IgD-negative memory B cell (primary cell): ENCODE results near the gene OXGR1. TPM values are rescaled to one million over a fixed set of nuclear protein-coding genes. Genes with fewer than 3 reads are reported as not detected.
"Not testable (repeated sequence)": the region's sequence is repeated elsewhere in the genome, so short reads cannot be mapped to it uniquely, and the experiment has no call there.

Experiments
- H3K27ac Mint-ChIP-seq, 3 donors: one replicate each; pipeline ENCODE4 v1.8.0; 2020 to 2022; ENCODE audit warnings: mild to moderate bottlenecking in 3 of 3, mixed read lengths in 3 of 3, moderate library complexity in 1 of 3
- H3K27me3 Mint-ChIP-seq: one replicate; pipeline ENCODE4 v1.8.0; 2021; ENCODE audit warnings: mixed read lengths
- H3K36me3 Mint-ChIP-seq: one replicate; pipeline ENCODE4 v1.8.0; 2020; ENCODE audit warnings: mild to moderate bottlenecking, mixed read lengths
- H3K4me1 Mint-ChIP-seq, 3 donors: one replicate each; pipeline ENCODE4 v1.8.0; 2020 to 2022; ENCODE audit warnings: mixed read lengths in 3 of 3, mild to moderate bottlenecking in 1 of 3
- H3K4me3 Mint-ChIP-seq, 4 donors: one replicate each; pipeline ENCODE4 v1.8.0; 2020 to 2022; ENCODE audit warnings: mild to moderate bottlenecking in 4 of 4, mixed read lengths in 4 of 4, moderate library complexity in 3 of 4
- H3K9me3 Mint-ChIP-seq, 3 donors: one replicate each; pipeline ENCODE4 v1.8.0; 2020 to 2021; ENCODE audit warnings: mixed read lengths in 3 of 3, mild to moderate bottlenecking in 1 of 3
- polyA plus RNA-seq: library from polyadenylated mRNA; unstranded; fragments of 300-500 nt; fragmentation: Illumina TruSeq; gene quantifications from one replicate; pipeline ENCODE4 v1.2.3, GENCODE V29; 2021

OXGR1 gene
- not detected for polyA plus RNA-seq

DNA sequence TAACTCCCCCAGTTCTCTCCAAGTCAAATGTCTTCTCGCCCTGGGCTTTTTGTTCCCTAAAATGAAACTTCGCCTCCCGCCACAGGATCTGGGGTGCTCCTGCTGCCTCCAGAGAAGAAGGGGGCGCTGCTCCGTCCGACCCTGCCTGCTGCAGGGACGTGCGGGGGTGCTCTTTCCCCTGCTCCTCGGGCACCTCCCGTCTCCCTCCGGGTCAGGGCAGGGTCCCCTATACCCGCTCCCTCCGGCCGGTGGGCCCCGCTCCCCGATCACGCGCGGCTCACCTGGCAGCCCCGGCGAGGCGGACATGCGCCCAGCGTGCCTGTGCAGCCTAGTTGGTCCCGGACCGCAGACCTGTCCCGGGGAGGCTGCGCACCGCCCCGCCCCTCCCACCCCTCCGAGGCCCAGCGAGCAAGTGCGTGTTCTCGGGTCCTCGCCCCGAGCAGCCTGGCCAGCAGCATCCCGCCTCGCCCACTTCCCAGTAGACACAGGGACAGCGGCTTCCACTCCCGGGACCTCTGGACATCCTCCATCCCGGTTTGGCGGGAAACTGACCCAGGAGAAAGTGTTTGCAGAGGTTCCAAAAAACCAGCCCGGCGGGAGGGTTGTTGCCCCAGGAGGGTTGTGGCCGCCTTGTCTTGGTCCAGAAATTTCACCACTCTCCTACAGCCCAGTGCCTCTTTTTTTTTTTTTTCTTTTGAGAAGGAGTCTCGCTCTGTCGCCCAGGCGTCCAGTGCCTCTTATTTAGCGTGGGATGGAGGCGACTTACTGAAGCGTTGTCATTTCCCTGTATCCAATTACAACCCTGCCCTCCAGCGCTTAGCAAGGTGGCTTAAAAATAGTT is at the start of gene OXGR1:
OXGR1 (minus strand) TSS at position 460 of the 841 bp plus-strand sequence. CDS start 6,717 bp downstream, outside the sequence.
- Mint-ChIP-seq H3K4me1 (peaks cover 0 to 5% (median 4%) of the 10 kb centered on the region in 3 donors), H3K36me3 (no peaks in the 10 kb centered on the region), H3K9me3 (peaks cover 3 to 8% (median 5%) of the 10 kb centered on the region in 3 donors), H3K27ac (no peak within 1 kb of the TSS), H3K4me3 (peak within 1 kb of the TSS in 2 of 4 donors; percentile 26 to 81), H3K27me3 (peaks cover 24% of the 10 kb centered on the region)

DNA sequence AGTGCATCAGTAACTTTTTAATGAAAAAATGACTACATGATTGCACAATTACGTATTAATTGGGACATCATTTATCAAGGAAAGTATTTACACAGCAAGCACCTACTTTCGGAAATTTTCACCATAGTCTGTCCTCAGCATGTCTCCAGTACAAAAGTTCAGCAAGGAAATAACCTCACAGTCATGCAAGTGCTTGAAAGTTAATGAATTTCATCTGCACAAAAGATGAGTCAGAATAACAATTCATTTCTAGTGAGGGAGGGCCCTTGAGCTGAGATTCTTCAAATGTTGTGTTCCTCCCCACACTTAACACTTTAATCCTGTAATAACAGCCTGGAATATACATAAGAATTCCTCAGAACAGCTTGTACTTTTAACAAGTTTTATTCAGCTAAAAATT is 49.0 kb upstream of the OXGR1 start:
- Mint-ChIP-seq H3K27me3 (peaks cover 3% of the 10 kb centered on the region), H3K4me1 (no peaks in the 10 kb centered on the region), H3K9me3 (no peaks in the 10 kb centered on the region), H3K36me3 (no peaks in the 10 kb centered on the region), H3K4me3 (no peak overlapping the region), H3K27ac (no peak overlapping the region)

GRCh38 chr13:97030705-97031452 is 36.6 kb upstream of the OXGR1 start:
- Mint-ChIP-seq H3K27me3 (peaks cover 8% of the 10 kb centered on the region), H3K9me3 (peaks cover 0 to 10% (median 3%) of the 10 kb centered on the region in 3 donors)

GRCh38 chr13:97028441-97029299 is 34.4 kb upstream of the OXGR1 start:
- H3K27me3 Mint-ChIP-seq = peaks cover 10% of the 10 kb centered on the region
- peaks cover 0 to 2% (median 1%) of the 10 kb centered on the region in 3 donors for H3K9me3 Mint-ChIP-seq
- peaks cover 0 to 3% (median 0%) of the 10 kb centered on the region in 3 donors for H3K4me1 Mint-ChIP-seq
- no peaks in the 10 kb centered on the region for H3K36me3 Mint-ChIP-seq
- H3K27ac Mint-ChIP-seq = no peak overlapping the region
- no peak overlapping the region for H3K4me3 Mint-ChIP-seq

More at GRCh38 chr13:97030705-97031452, 36.6 kb upstream of the OXGR1 start:
- H3K4me1 Mint-ChIP-seq = peaks cover 0 to 3% (median 0%) of the 10 kb centered on the region in 3 donors
- no peaks in the 10 kb centered on the region for H3K36me3 Mint-ChIP-seq
- H3K4me3 Mint-ChIP-seq = no peak overlapping the region
- H3K27ac Mint-ChIP-seq = no peak overlapping the region

GRCh38 chr13:97027162-97027554 is 32.9 kb upstream of the OXGR1 start:
- no peak overlapping the region for H3K4me3 Mint-ChIP-seq
- H3K27me3 Mint-ChIP-seq = peaks cover 10% of the 10 kb centered on the region
- peaks cover 0 to 3% (median 0%) of the 10 kb centered on the region in 3 donors for H3K4me1 Mint-ChIP-seq
- H3K9me3 Mint-ChIP-seq = peaks cover 0 to 1% (median 0%) of the 10 kb centered on the region in 3 donors
- H3K27ac Mint-ChIP-seq = no peak overlapping the region
- no peaks in the 10 kb centered on the region for H3K36me3 Mint-ChIP-seq

DNA sequence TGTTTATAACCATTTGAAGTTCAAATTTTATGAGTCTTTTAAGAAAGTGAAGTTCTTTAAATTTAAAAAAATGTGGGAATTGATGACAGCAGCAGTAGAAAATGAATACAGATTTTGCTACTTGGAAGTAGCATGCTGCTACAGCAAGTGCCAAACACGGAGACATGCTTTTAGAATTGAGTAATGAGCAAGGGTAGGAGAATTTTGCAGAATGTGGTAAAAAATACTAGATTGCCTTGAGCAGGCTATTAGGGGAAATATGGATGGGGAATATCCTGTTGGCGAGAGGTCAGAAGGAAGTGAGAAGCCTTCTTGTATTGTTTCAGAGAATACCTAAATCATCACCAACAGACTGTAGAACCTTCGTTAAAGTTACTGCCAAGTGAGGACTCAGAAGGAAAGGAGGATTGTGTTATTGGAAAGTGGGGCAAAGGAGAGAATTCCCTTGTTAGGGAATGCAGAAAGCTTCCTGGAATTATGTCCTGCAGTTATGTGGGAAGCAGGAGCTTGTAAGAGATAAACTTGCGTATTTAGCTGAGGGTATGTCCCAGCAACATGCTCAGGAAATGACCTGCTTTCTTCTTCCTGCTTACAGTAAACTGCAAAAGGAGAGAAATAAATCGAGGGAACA is 32.4 kb upstream of the OXGR1 start:
- no peak overlapping the region for H3K27ac Mint-ChIP-seq
- H3K27me3 Mint-ChIP-seq = peaks cover 10% of the 10 kb centered on the region
- no peaks in the 10 kb centered on the region for H3K36me3 Mint-ChIP-seq
- peaks cover 0 to 2% (median 0%) of the 10 kb centered on the region in 3 donors for H3K4me1 Mint-ChIP-seq
- H3K4me3 Mint-ChIP-seq = no peak overlapping the region
- H3K9me3 Mint-ChIP-seq = peaks cover 0 to 1% (median 0%) of the 10 kb centered on the region in 3 donors

- H3K4me3 Mint-ChIP-seq, H3K9me3 Mint-ChIP-seq, H3K4me1 Mint-ChIP-seq, H3K36me3 Mint-ChIP-seq, H3K27ac Mint-ChIP-seq, H3K27me3 Mint-ChIP-seq: not testable (repeated sequence)
Observed at GRCh38 chr13:97023812-97024211, 29.5 kb upstream of the OXGR1 start.

- peaks cover 5% of the 10 kb centered on the region for H3K27me3 Mint-ChIP-seq
- H3K36me3 Mint-ChIP-seq = no peaks in the 10 kb centered on the region
- H3K4me1 Mint-ChIP-seq = no peaks in the 10 kb centered on the region
- no peak overlapping the region for H3K27ac Mint-ChIP-seq
- H3K4me3 Mint-ChIP-seq = no peak overlapping the region
- peaks cover 0 to 4% (median 0%) of the 10 kb centered on the region in 3 donors for H3K9me3 Mint-ChIP-seq
Observed at GRCh38 chr13:97023117-97023516, 28.8 kb upstream of the OXGR1 start.

- H3K36me3 Mint-ChIP-seq = no peaks in the 10 kb centered on the region
- no peaks in the 10 kb centered on the region for H3K4me1 Mint-ChIP-seq
- H3K4me3 Mint-ChIP-seq = no peak overlapping the region
- H3K9me3 Mint-ChIP-seq = peaks cover 0 to 4% (median 0%) of the 10 kb centered on the region in 3 donors
- peaks cover 8% of the 10 kb centered on the region for H3K27me3 Mint-ChIP-seq
- no peak overlapping the region for H3K27ac Mint-ChIP-seq
Observed at GRCh38 chr13:97021241-97021640, 27.0 kb upstream of the OXGR1 start.

- Mint-ChIP-seq H3K4me3 (no peak overlapping the region), H3K27me3 (peaks cover 8% of the 10 kb centered on the region), H3K27ac (no peak overlapping the region), H3K36me3 (no peaks in the 10 kb centered on the region), H3K4me1 (peaks cover 0 to under 1% (median 0%) of the 10 kb centered on the region in 3 donors), H3K9me3 (peaks cover 0 to 4% (median 0%) of the 10 kb centered on the region in 3 donors)
Observed at GRCh38 chr13:97020689-97021240, 26.5 kb upstream of the OXGR1 start.

- Mint-ChIP-seq H3K27ac (no peak overlapping the region), H3K4me3 (no peak overlapping the region), H3K4me1 (peaks cover 3 to 5% (median 3%) of the 10 kb centered on the region in 3 donors), H3K27me3 (peaks cover 8% of the 10 kb centered on the region), H3K9me3 (peaks cover 0 to 4% (median 0%) of the 10 kb centered on the region in 3 donors), H3K36me3 (no peaks in the 10 kb centered on the region)
Observed at GRCh38 chr13:97020194-97020593, 25.9 kb upstream of the OXGR1 start.

GRCh38 chr13:97019236-97019635 is 25.0 kb upstream of the OXGR1 start:
- H3K36me3 Mint-ChIP-seq = no peaks in the 10 kb centered on the region
- peaks cover 3 to 5% (median 5%) of the 10 kb centered on the region in 3 donors for H3K4me1 Mint-ChIP-seq
- H3K4me3 Mint-ChIP-seq = no peak overlapping the region
- H3K27ac Mint-ChIP-seq = no peak overlapping the region
- H3K9me3 Mint-ChIP-seq = peaks cover 0 to 2% (median 0%) of the 10 kb centered on the region in 3 donors
- H3K27me3 Mint-ChIP-seq = peaks cover 6% of the 10 kb centered on the region

GRCh38 chr13:97018029-97018819 is 23.9 kb upstream of the OXGR1 start:
- Mint-ChIP-seq H3K4me1 (peaks cover 3 to 7% (median 5%) of the 10 kb centered on the region in 3 donors), H3K36me3 (no peaks in the 10 kb centered on the region), H3K27me3 (peaks cover 6% of the 10 kb centered on the region), H3K9me3 (peaks cover 0 to 2% (median 0%) of the 10 kb centered on the region in 3 donors), H3K27ac (no peak overlapping the region), H3K4me3 (no peak overlapping the region)
